ENCODE results near the gene MAN2A2. TPM values are rescaled to one million over a fixed set of nuclear protein-coding genes. Genes with fewer than 3 reads are reported as not detected.

The MAN2A2 gene
- total RNA-seq, 4 donors from 2014 or later, result 56.8 to 124 (median 92.4) TPM

DNA sequence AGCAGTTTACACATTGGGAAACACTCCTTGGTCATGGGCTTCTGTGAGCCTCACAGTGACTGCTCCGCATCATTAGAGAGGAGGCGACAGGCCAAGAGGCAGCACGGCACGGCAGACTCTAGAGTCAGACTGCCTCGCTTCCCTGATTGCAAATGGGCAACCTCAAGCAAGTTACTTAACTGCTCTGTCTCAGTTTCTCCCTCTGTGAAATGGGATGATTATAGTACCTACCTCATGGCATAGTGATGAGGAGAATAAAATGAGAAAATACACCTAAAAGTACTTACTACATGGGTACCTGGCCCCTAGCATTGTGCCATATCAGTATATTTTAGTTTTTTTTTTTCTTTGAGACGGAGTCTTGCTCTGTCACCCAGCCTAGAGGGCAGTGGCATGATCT lies 47.6 kb downstream of the MAN2A2 start:
- in situ Hi-C loops (cut with MboI; ENCODE audit: low sequenced_read_pairs in 4 of 4) (loop anchor here (10.0 to 25.0 kb wide), 4 partner anchors 94 to 324 kb away; no protein-coding TSS in a partner anchor), intact Hi-C loops (cut with DNase I; ENCODE audit: low total_unique reads) (no loop called here)
- no peak for DNase-seq
- H3K4me3 ChIP-seq, result no peak overlapping the region
- H3K36me3 ChIP-seq, result peaks cover 0 to 78% of the 10 kb centered on the region in 2 donors
- no peaks in the 10 kb centered on the region for H3K27me3 ChIP-seq
- H3K9me3 ChIP-seq, result no peaks in the 10 kb centered on the region
- no peak for TF ChIP-seq POLR2A (IDR thresholded peaks at IDR 0.05)
- H3K4me1 ChIP-seq, result peaks cover 5 to 6% of the 10 kb centered on the region in 2 donors
- no peak overlapping the region for H3K27ac ChIP-seq
- no peak for ATAC-seq

DNA sequence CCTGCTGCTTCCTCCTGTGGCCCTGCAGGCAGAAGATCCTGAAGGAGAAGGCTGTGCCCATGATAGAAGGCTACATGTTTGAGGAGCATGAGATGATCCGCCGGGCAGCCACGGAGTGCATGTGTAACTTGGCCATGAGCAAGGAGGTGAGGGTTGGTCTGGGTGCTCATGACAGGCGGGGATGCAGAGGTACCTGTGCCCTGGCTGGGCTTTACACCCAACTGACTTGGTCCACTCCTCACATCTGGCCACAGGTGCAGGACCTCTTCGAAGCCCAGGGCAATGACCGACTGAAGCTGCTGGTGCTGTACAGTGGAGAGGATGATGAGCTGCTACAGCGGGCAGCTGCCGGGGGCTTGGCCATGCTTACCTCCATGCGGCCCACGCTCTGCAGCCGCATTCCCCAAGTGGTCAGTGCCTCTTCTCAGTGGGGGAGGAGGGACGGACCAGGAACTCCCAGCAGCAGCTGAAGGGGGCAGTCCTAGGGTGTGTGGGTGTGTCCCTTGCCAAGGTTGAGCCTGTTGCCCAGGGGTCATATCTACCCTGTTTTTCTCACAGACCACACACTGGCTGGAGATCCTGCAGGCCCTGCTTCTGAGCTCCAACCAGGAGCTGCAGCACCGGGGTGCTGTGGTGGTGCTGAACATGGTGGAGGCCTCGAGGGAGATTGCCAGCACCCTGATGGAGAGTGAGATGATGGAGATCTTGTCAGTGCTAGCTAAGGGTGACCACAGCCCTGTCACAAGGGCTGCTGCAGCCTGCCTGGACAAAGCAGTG lies 50.0 kb downstream of the MAN2A2 start:
- ATAC-seq (no peak), DNase-seq (no peak)
- Histone ChIP-seq H3K4me1 (peaks cover 23% of the 10 kb centered on the region in 2 donors), H3K4me3 (no peak overlapping the region), H3K27ac (no peak overlapping the region), H3K27me3 (no peaks in the 10 kb centered on the region), H3K9me3 (no peaks in the 10 kb centered on the region), H3K36me3 (peaks cover 0 to 58% of the 10 kb centered on the region in 2 donors)
- intact Hi-C loops (cut with DNase I; ENCODE audit: low total_unique reads), result no loop called here
- in situ Hi-C loops (cut with MboI; ENCODE audit: low sequenced_read_pairs in 4 of 4), result loop anchor here (10.0 to 25.0 kb wide), 4 partner anchors 92 to 322 kb away; no protein-coding TSS in a partner anchor
- TF ChIP-seq, protein P1, sequence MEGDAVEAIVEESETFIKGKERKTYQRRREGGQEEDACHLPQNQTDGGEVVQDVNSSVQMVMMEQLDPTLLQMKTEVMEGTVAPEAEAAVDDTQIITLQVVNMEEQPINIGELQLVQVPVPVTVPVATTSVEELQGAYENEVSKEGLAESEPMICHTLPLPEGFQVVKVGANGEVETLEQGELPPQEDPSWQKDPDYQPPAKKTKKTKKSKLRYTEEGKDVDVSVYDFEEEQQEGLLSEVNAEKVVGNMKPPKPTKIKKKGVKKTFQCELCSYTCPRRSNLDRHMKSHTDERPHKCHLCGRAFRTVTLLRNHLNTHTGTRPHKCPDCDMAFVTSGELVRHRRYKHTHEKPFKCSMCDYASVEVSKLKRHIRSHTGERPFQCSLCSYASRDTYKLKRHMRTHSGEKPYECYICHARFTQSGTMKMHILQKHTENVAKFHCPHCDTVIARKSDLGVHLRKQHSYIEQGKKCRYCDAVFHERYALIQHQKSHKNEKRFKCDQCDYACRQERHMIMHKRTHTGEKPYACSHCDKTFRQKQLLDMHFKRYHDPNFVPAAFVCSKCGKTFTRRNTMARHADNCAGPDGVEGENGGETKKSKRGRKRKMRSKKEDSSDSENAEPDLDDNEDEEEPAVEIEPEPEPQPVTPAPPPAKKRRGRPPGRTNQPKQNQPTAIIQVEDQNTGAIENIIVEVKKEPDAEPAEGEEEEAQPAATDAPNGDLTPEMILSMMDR (IDR thresholded peaks at IDR 0.05 in 4 of 5, conservative IDR thresholded peaks at IDR 0.05 in 1 of 5), result no peak
- no peak for TF ChIP-seq POLR2A (IDR thresholded peaks at IDR 0.05)

DNA sequence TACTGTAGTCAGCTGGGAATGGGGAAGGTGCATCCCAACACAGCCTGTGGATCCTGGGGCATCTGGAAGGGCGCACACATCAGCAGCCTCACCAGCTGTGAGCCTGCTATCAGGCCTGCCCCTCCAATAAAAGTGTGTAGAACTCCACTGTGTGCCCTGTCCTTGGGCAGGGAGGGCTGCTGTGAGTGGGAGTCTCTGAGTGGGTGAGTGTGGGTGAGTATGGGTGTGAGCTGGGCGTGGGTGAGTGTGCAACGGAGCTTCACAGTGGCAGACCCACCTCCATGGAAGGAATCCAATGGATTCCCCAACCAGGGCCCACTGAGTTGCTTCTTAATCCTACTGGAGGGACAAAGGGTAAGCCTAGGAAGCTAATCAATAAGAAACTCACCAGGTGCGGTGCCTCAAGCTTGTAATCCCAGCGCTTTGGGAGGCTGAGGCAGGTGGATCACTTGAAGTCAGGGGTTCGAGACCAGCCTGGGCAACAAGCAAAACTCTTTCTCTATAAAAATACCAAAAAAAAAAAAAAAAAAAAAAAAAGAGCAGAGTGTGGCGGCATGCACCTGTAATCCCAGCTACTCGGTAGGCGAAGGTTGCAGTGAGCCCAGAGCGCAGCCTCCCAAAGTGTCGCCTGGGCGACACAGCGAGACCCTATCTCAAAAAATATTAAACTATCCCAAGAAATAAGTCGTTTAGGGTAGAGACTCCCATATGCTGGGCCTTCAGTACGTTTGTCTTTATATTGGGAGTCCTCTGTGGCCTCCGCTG lies 51.0 kb downstream of the MAN2A2 start:
- DNase-seq (no peak), ATAC-seq (no peak)
- Histone ChIP-seq H3K36me3 (peaks cover 0 to 48% of the 10 kb centered on the region in 2 donors), H3K4me1 (peaks cover 23 to 25% of the 10 kb centered on the region in 2 donors), H3K4me3 (peak overlapping the region; percentile 72 to 88 (median 83)), H3K27ac (peak overlapping the region; percentile 94 to 97 (median 94)), H3K27me3 (no peaks in the 10 kb centered on the region), H3K9me3 (no peaks in the 10 kb centered on the region)
- intact Hi-C loops (cut with DNase I; ENCODE audit: low total_unique reads) (loop anchor here (1.0 to 2.0 kb wide), 2 partner anchors 40 to 69 kb away; partner anchors contain the start of genes PRC1 and VPS33B), in situ Hi-C loops (cut with MboI; ENCODE audit: low sequenced_read_pairs in 4 of 4) (loop anchor here (10.0 to 25.0 kb wide), 4 partner anchors 91 to 321 kb away; no protein-coding TSS in a partner anchor)
- TF ChIP-seq, protein P1 (IDR thresholded peaks at IDR 0.05 in 4 of 5, conservative IDR thresholded peaks at IDR 0.05 in 1 of 5), result no peak
- no peak for TF ChIP-seq POLR2A (IDR thresholded peaks at IDR 0.05)

DNA sequence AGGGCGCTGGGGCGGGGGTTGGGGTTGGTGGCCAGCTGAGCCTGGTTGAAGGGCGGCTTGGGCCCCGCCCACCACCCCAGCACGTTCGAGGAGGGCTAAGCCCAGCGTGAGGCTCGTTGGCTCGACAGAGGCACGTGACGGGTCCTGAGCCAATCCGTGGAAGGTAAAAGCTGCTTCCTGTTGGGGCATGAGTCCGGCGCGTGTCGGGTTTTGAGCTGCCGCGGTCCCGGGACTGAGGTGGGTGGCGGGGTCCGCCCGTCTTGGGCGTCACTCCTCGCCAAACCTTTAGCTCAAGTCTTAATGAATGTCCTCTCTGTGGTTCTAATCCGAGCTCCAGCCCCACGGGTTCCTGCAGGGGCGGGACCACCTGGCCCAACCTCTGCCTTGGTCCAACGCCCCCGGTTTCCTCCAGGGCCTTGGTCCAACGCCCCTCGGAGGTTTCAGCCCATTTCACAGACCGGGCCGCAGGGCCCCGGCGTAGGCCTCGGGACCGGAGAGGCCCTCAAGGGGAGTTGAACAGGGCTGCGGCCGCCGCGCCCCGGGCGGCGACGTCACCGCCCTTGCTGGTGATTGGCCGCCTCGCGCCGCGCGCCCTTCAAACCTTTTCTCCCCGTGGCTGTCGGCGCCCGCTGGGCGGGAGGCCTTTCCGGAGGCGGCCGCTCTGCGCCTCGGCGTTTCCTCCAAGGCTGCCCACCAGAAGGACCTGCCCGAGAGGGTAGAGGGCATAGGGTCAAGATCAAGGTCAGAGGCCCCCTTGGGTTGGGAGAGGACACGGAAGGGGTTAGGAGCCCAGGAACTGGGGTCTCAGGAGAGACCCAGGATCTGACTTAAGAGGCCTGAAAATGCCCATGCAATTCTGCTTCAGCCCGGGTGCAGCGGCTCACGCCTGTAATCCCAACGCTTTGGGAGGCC lies 51.9 kb downstream of the MAN2A2 start, which contains the start of gene RCCD1:
Gene RCCD1, plus strand, starts transcription at position 173 of the 912 bp plus-strand sequence. CDS start 1,851 bp downstream, outside the sequence.
- Histone ChIP-seq H3K9me3 (no peaks in the 10 kb centered on the region), H3K4me3 (peak within 1 kb of the TSS; percentile 72 to 88 (median 83)), H3K4me1 (peaks cover 28 to 29% of the 10 kb centered on the region in 2 donors), H3K36me3 (peaks cover 0 to 40% of the 10 kb centered on the region in 2 donors), H3K27me3 (no peaks in the 10 kb centered on the region), H3K27ac (peak within 1 kb of the TSS; percentile 94 to 97 (median 94))
- in situ Hi-C loops (cut with MboI; ENCODE audit: low sequenced_read_pairs in 4 of 4), result loop anchor here (10.0 to 25.0 kb wide), 4 partner anchors 90 to 320 kb away; no protein-coding TSS in a partner anchor
- TF ChIP-seq, protein P1 (IDR thresholded peaks at IDR 0.05 in 4 of 5, conservative IDR thresholded peaks at IDR 0.05 in 1 of 5), result peak in 1 of 5 experiments; percentile 5
- peak; percentile 79 to 83 for TF ChIP-seq POLR2A (IDR thresholded peaks at IDR 0.05)
- ATAC-seq, result peak; percentile 93
- peak; percentile 96 to 97 for DNase-seq
- intact Hi-C loops (cut with DNase I; ENCODE audit: low total_unique reads), result loop anchor here (1.0 to 2.0 kb wide), 3 partner anchors 39 to 309 kb away; partner anchors contain the start of genes PRC1 and VPS33B
